Left colon (tissue), 2 donors: ENCODE results near the gene HABP2. TPM values are rescaled to one million over a fixed set of nuclear protein-coding genes. Genes with fewer than 3 reads are reported as not detected.

Experiments used
- ATAC-seq: fragments of 200-7000 bp; cut with Tn5 transposase; one replicate; pipeline ENCODE4 v1.9.1; 2020; ENCODE audit warnings: mild to moderate bottlenecking, moderate library complexity
- DNase-seq, 2 donors: peaks; one replicate each; pipeline ENCODE4 v3.0.0-alpha.2; 2020
- intact Hi-C, 2 donors: fragments of 100-400 bp; cut with DNase I in 1 of 2; cut with micrococcal nuclease in 1 of 2; formaldehyde crosslinking; loops; one replicate each; pipeline versions ENCODE4 v1.11.2 to v1.14.0; 2022; cut with DNase I, micrococcal nuclease
- total RNA-seq, 2 donors: library from RNA; stranded (reverse); fragmentation: NEBNext Ultra II Directional; extraction: Animal tissue kit (Norgen Biotek cat#: 25700); gene quantifications; one replicate each; pipeline ENCODE4 v1.2.1, GENCODE V29; 2021
- donor health status: DM: no; HTN: no; CAD: no.
- donor health status: DM: yes; HTN: yes; CAD: no.

HABP2 gene
- total RNA-seq, 2 donors from 2014 or later: not detected

- intact Hi-C loops: no loop called here
- peak; percentile 13 for ATAC-seq
These were observed 66.5 kb downstream of the HABP2 start for GRCh38 chr10:113619401-113619800.

GRCh38 chr10:113620511-113620910 is 67.7 kb downstream of the HABP2 start:
- no peak for ATAC-seq
- intact Hi-C loops: no loop called here

More at GRCh38 chr10:113619401-113619800, 66.5 kb downstream of the HABP2 start:
- no peak for DNase-seq

GRCh38 chr10:113620936-113621335 is 68.1 kb downstream of the HABP2 start:
- DNase-seq (no peak), ATAC-seq (no peak)
- intact Hi-C loops: no loop called here

More at GRCh38 chr10:113620511-113620910, 67.7 kb downstream of the HABP2 start:
- no peak for DNase-seq

- ATAC-seq (no peak), DNase-seq (no peak)
- intact Hi-C loops: no loop called here
These were observed 68.9 kb downstream of the HABP2 start for GRCh38 chr10:113621799-113622198.

- intact Hi-C loops: no loop called here
- no peak for ATAC-seq
- DNase-seq: no peak
These were observed 70.0 kb downstream of the HABP2 start for GRCh38 chr10:113622831-113623230.

- ATAC-seq (peak; percentile 79), DNase-seq (no peak)
These were observed 72.8 kb downstream of the HABP2 start for GRCh38 chr10:113625461-113626186.

GRCh38 chr10:113626809-113627355 is 74.0 kb downstream of the HABP2 start:
- no peak for DNase-seq
- intact Hi-C loops: no loop called here
- no peak for ATAC-seq

More at GRCh38 chr10:113625461-113626186, 72.8 kb downstream of the HABP2 start:
- intact Hi-C loops: no loop called here

- intact Hi-C loops: no loop called here
- no peak for DNase-seq
- no peak for ATAC-seq
These were observed 75.0 kb downstream of the HABP2 start for GRCh38 chr10:113627836-113628235.

GRCh38 chr10:113628607-113629153 is 75.8 kb downstream of the HABP2 start:
- ATAC-seq (peak; percentile 65), DNase-seq (no peak)
- intact Hi-C loops: no loop called here

- ATAC-seq: peak; percentile 61
- DNase-seq: no peak
- intact Hi-C loops: no loop called here
These were observed 78.2 kb downstream of the HABP2 start for GRCh38 chr10:113630929-113631533.

- DNase-seq (no peak), ATAC-seq (no peak)
- intact Hi-C loops: no loop called here
These were observed 79.0 kb downstream of the HABP2 start for GRCh38 chr10:113631684-113632367.

Other genes starting within 250 kb of the HABP2 start
- under 1 TPM; 0.49 to 0.64 TPM for gene NRAP, start 111.0 kb downstream of the HABP2 start, total RNA-seq
- gene CASP7, start 126.9 kb downstream of the HABP2 start, total RNA-seq: 100 to 1,000 TPM; 177 to 205 TPM
- 10 to 100 TPM in 1 of 2 donors, 1 to 10 TPM in 1; 6.6 to 12.2 TPM for gene PLEKHS1, start 198.6 kb downstream of the HABP2 start, total RNA-seq